Left hindlimb (tissue), 1 donor: ENCODE measurements around the gene SPEM1.
A peak's percentile ranks its signal among the peaks of the same experiment; 100 is the strongest.
"Not testable (repeated sequence)": the region's sequence is repeated elsewhere in the genome, so short reads cannot be mapped to it uniquely, and the experiment has no call there.

Experiments
- DNase-seq: peaks from one replicate; pipeline ENCODE4 v3.0.0-alpha.2; 2018

The SPEM1 gene

GRCh38 chr17:7442142-7442541 lies 22.0 kb downstream of the SPEM1 start:
- no peak for DNase-seq

- DNase-seq = no peak
Observed at GRCh38 chr17:7443499-7444485, 23.7 kb downstream of the SPEM1 start.

- peak; percentile 70 for DNase-seq
Observed at GRCh38 chr17:7444682-7445618, 24.8 kb downstream of the SPEM1 start, which contains the start of gene CHRNB1. TSS of gene CHRNB1 (plus strand) at chr17:7445061. CDS start at chr17:7445128, 67 bp downstream.

- DNase-seq = no peak
Observed at GRCh38 chr17:7445619-7445968, 25.5 kb downstream of the SPEM1 start.

- no peak for DNase-seq
Observed at GRCh38 chr17:7448461-7448860, 28.3 kb downstream of the SPEM1 start.

- DNase-seq = no peak
Observed at GRCh38 chr17:7459961-7460545, 39.9 kb downstream of the SPEM1 start.

- DNase-seq = no peak
Observed at GRCh38 chr17:7460850-7461660, 40.9 kb downstream of the SPEM1 start.

- DNase-seq = no peak
Observed at GRCh38 chr17:7462474-7463371, 42.6 kb downstream of the SPEM1 start.

GRCh38 chr17:7463372-7463846 lies 43.3 kb downstream of the SPEM1 start:
- no peak for DNase-seq

GRCh38 chr17:7464081-7464480 lies 44.0 kb downstream of the SPEM1 start:
- DNase-seq = no peak

GRCh38 chr17:7465597-7466275 lies 45.6 kb downstream of the SPEM1 start:
- no peak for DNase-seq

GRCh38 chr17:7466318-7466638 lies 46.2 kb downstream of the SPEM1 start:
- no peak for DNase-seq

GRCh38 chr17:7466639-7467341 lies 46.7 kb downstream of the SPEM1 start:
- no peak for DNase-seq

GRCh38 chr17:7467498-7467897 lies 47.4 kb downstream of the SPEM1 start:
- DNase-seq = no peak

GRCh38 chr17:7468290-7468689 lies 48.2 kb downstream of the SPEM1 start:
- no peak for DNase-seq

GRCh38 chr17:7468804-7469389 lies 48.8 kb downstream of the SPEM1 start:
- DNase-seq = no peak

GRCh38 chr17:7469843-7470242 lies 49.7 kb downstream of the SPEM1 start:
- DNase-seq = not testable (repeated sequence)

GRCh38 chr17:7470457-7470973 lies 50.4 kb downstream of the SPEM1 start:
- not testable (repeated sequence) for DNase-seq
